ENCODE results near the gene NEDD9.
A peak's percentile ranks its signal among the peaks of the same experiment; 100 is the strongest.

NEDD9 gene

GRCh38 chr6:11171952-11172351, 60.5 kb downstream of the NEDD9 start:
- Histone ChIP-seq H3K9ac (ENCODE audit: low read depth, low read length) (no peak overlapping the region), H3K4me3 (ENCODE audit: low read depth, low read length) (no peak overlapping the region), H3K27me3 (ENCODE audit: control insufficient read depth, insufficient read depth, low read length) (no peaks in the 10 kb centered on the region), H3K36me3 (ENCODE audit: control insufficient read depth, insufficient read depth, low read length) (no peaks in the 10 kb centered on the region), H3K9me3 (ENCODE audit: control insufficient read depth, insufficient read depth, low read length) (no peaks in the 10 kb centered on the region), H3K27ac (ENCODE audit: low read depth, low read length) (no peak overlapping the region), H3K4me1 (ENCODE audit: control insufficient read depth, insufficient read depth, low read length) (peaks cover 11% of the 10 kb centered on the region)

- H3K27me3 ChIP-seq (ENCODE audit: control insufficient read depth, insufficient read depth, low read length), result no peaks in the 10 kb centered on the region
- no peak overlapping the region for H3K27ac ChIP-seq (ENCODE audit: low read depth, low read length)
- no peak overlapping the region for H3K4me3 ChIP-seq (ENCODE audit: low read depth, low read length)
- H3K9ac ChIP-seq (ENCODE audit: low read depth, low read length), result no peak overlapping the region
- H3K36me3 ChIP-seq (ENCODE audit: control insufficient read depth, insufficient read depth, low read length), result no peaks in the 10 kb centered on the region
- no peaks in the 10 kb centered on the region for H3K9me3 ChIP-seq (ENCODE audit: control insufficient read depth, insufficient read depth, low read length)
- peaks cover 7% of the 10 kb centered on the region for H3K4me1 ChIP-seq (ENCODE audit: control insufficient read depth, insufficient read depth, low read length)
These were observed 64.3 kb downstream of the NEDD9 start for GRCh38 chr6:11168091-11168635.

GRCh38 chr6:11166948-11167347, 65.5 kb downstream of the NEDD9 start:
- Histone ChIP-seq H3K27me3 (ENCODE audit: control insufficient read depth, insufficient read depth, low read length) (no peaks in the 10 kb centered on the region), H3K4me1 (ENCODE audit: control insufficient read depth, insufficient read depth, low read length) (no peaks in the 10 kb centered on the region), H3K4me3 (ENCODE audit: low read depth, low read length) (no peak overlapping the region), H3K36me3 (ENCODE audit: control insufficient read depth, insufficient read depth, low read length) (no peaks in the 10 kb centered on the region), H3K9ac (ENCODE audit: low read depth, low read length) (no peak overlapping the region), H3K9me3 (ENCODE audit: control insufficient read depth, insufficient read depth, low read length) (no peaks in the 10 kb centered on the region), H3K27ac (ENCODE audit: low read depth, low read length) (no peak overlapping the region)

- Histone ChIP-seq H3K9ac (ENCODE audit: low read depth, low read length) (no peak overlapping the region), H3K9me3 (ENCODE audit: control insufficient read depth, insufficient read depth, low read length) (no peaks in the 10 kb centered on the region), H3K4me1 (ENCODE audit: control insufficient read depth, insufficient read depth, low read length) (peaks cover 18% of the 10 kb centered on the region), H3K27me3 (ENCODE audit: control insufficient read depth, insufficient read depth, low read length) (no peaks in the 10 kb centered on the region), H3K36me3 (ENCODE audit: control insufficient read depth, insufficient read depth, low read length) (no peaks in the 10 kb centered on the region), H3K27ac (ENCODE audit: low read depth, low read length) (no peak overlapping the region), H3K4me3 (ENCODE audit: low read depth, low read length) (no peak overlapping the region)
These were observed 67.5 kb downstream of the NEDD9 start for GRCh38 chr6:11164717-11165646.

- no peaks in the 10 kb centered on the region for H3K36me3 ChIP-seq (ENCODE audit: control insufficient read depth, insufficient read depth, low read length)
- H3K27ac ChIP-seq (ENCODE audit: low read depth, low read length), result no peak overlapping the region
- peaks cover 18% of the 10 kb centered on the region for H3K4me1 ChIP-seq (ENCODE audit: control insufficient read depth, insufficient read depth, low read length)
- H3K9ac ChIP-seq (ENCODE audit: low read depth, low read length), result no peak overlapping the region
- H3K9me3 ChIP-seq (ENCODE audit: control insufficient read depth, insufficient read depth, low read length), result no peaks in the 10 kb centered on the region
- no peaks in the 10 kb centered on the region for H3K27me3 ChIP-seq (ENCODE audit: control insufficient read depth, insufficient read depth, low read length)
- no peak overlapping the region for H3K4me3 ChIP-seq (ENCODE audit: low read depth, low read length)
These were observed 68.5 kb downstream of the NEDD9 start for GRCh38 chr6:11163932-11164331.

- Histone ChIP-seq H3K36me3 (ENCODE audit: control insufficient read depth, insufficient read depth, low read length) (no peaks in the 10 kb centered on the region), H3K9me3 (ENCODE audit: control insufficient read depth, insufficient read depth, low read length) (no peaks in the 10 kb centered on the region), H3K27ac (ENCODE audit: low read depth, low read length) (no peak overlapping the region), H3K4me1 (ENCODE audit: control insufficient read depth, insufficient read depth, low read length) (peaks cover 18% of the 10 kb centered on the region), H3K4me3 (ENCODE audit: low read depth, low read length) (no peak overlapping the region), H3K9ac (ENCODE audit: low read depth, low read length) (no peak overlapping the region), H3K27me3 (ENCODE audit: control insufficient read depth, insufficient read depth, low read length) (no peaks in the 10 kb centered on the region)
These were observed 70.2 kb downstream of the NEDD9 start for GRCh38 chr6:11162262-11162661.

- H3K9ac ChIP-seq (ENCODE audit: low read depth, low read length), result no peak overlapping the region
- no peaks in the 10 kb centered on the region for H3K9me3 ChIP-seq (ENCODE audit: control insufficient read depth, insufficient read depth, low read length)
- no peaks in the 10 kb centered on the region for H3K27me3 ChIP-seq (ENCODE audit: control insufficient read depth, insufficient read depth, low read length)
- H3K4me3 ChIP-seq (ENCODE audit: low read depth, low read length), result no peak overlapping the region
- no peaks in the 10 kb centered on the region for H3K36me3 ChIP-seq (ENCODE audit: control insufficient read depth, insufficient read depth, low read length)
- peaks cover 18% of the 10 kb centered on the region for H3K4me1 ChIP-seq (ENCODE audit: control insufficient read depth, insufficient read depth, low read length)
- H3K27ac ChIP-seq (ENCODE audit: low read depth, low read length), result peak overlapping the region; percentile 2
These were observed 71.2 kb downstream of the NEDD9 start for GRCh38 chr6:11161031-11161956.

GRCh38 chr6:11160199-11160598, 72.3 kb downstream of the NEDD9 start:
- no peak overlapping the region for H3K27ac ChIP-seq (ENCODE audit: low read depth, low read length)
- H3K4me1 ChIP-seq (ENCODE audit: control insufficient read depth, insufficient read depth, low read length), result peaks cover 18% of the 10 kb centered on the region

GRCh38 chr6:11155589-11155988, 76.9 kb downstream of the NEDD9 start:
- no peak overlapping the region for H3K27ac ChIP-seq (ENCODE audit: low read depth, low read length)
- no peak overlapping the region for H3K4me3 ChIP-seq (ENCODE audit: low read depth, low read length)
- no peak overlapping the region for H3K9ac ChIP-seq (ENCODE audit: low read depth, low read length)
- peaks cover 33% of the 10 kb centered on the region for H3K4me1 ChIP-seq (ENCODE audit: control insufficient read depth, insufficient read depth, low read length)
- H3K36me3 ChIP-seq (ENCODE audit: control insufficient read depth, insufficient read depth, low read length), result no peaks in the 10 kb centered on the region
- no peaks in the 10 kb centered on the region for H3K9me3 ChIP-seq (ENCODE audit: control insufficient read depth, insufficient read depth, low read length)
- peaks cover 2% of the 10 kb centered on the region; the same call in 1 of the 2 replicates for H3K27me3 ChIP-seq (ENCODE audit: control insufficient read depth, insufficient read depth, low read length)

More at GRCh38 chr6:11160199-11160598, 72.3 kb downstream of the NEDD9 start:
- Histone ChIP-seq H3K9me3 (ENCODE audit: control insufficient read depth, insufficient read depth, low read length) (no peaks in the 10 kb centered on the region), H3K4me3 (ENCODE audit: low read depth, low read length) (no peak overlapping the region), H3K27me3 (ENCODE audit: control insufficient read depth, insufficient read depth, low read length) (no peaks in the 10 kb centered on the region), H3K9ac (ENCODE audit: low read depth, low read length) (no peak overlapping the region), H3K36me3 (ENCODE audit: control insufficient read depth, insufficient read depth, low read length) (no peaks in the 10 kb centered on the region)

GRCh38 chr6:11153447-11153846, 79.0 kb downstream of the NEDD9 start:
- H3K27ac ChIP-seq (ENCODE audit: low read depth, low read length), result no peak overlapping the region
- no peaks in the 10 kb centered on the region for H3K9me3 ChIP-seq (ENCODE audit: control insufficient read depth, insufficient read depth, low read length)
- H3K4me1 ChIP-seq (ENCODE audit: control insufficient read depth, insufficient read depth, low read length), result peaks cover 29% of the 10 kb centered on the region
- no peak overlapping the region for H3K4me3 ChIP-seq (ENCODE audit: low read depth, low read length)
- H3K27me3 ChIP-seq (ENCODE audit: control insufficient read depth, insufficient read depth, low read length), result peaks cover 2% of the 10 kb centered on the region; the same call in 1 of the 2 replicates
- no peak overlapping the region for H3K9ac ChIP-seq (ENCODE audit: low read depth, low read length)
- H3K36me3 ChIP-seq (ENCODE audit: control insufficient read depth, insufficient read depth, low read length), result no peaks in the 10 kb centered on the region

All from HUES48 (cell line).